ENCODE results near the gene AGFG1. TPM values are rescaled to one million over a fixed set of nuclear protein-coding genes. Genes with fewer than 3 reads are reported as not detected.

AGFG1 gene
- total RNA-seq, 1 donor from 2014 or later, result 49.5 TPM

- H3K4me1 Mint-ChIP-seq (ENCODE audit: low read depth), result peaks cover 16% of the 10 kb centered on the region
Observed at GRCh38 chr2:227461811-227462461, 10.0 kb upstream of the AGFG1 start.

GRCh38 chr2:227462462-227462951 is 9.4 kb upstream of the AGFG1 start:
- TF ChIP-seq CTCF (IDR thresholded peaks at IDR 0.05), result no peak
- Mint-ChIP-seq H3K4me1 (ENCODE audit: low read depth) (peaks cover 18% of the 10 kb centered on the region), H3K36me3 (ENCODE audit: low read depth) (no peaks in the 10 kb centered on the region), H3K27me3 (ENCODE audit: low read depth) (no peaks in the 10 kb centered on the region), H3K27ac (ENCODE audit: unreplicated experiment) (no peak overlapping the region), H3K4me3 (ENCODE audit: unreplicated experiment) (no peak overlapping the region), H3K9me3 (ENCODE audit: low read depth) (no peaks in the 10 kb centered on the region)
- no peak for DNase-seq (ENCODE audit: low spot score)

More at GRCh38 chr2:227461811-227462461, 10.0 kb upstream of the AGFG1 start:
- no peak for DNase-seq (ENCODE audit: low spot score)
- H3K4me3 Mint-ChIP-seq (ENCODE audit: unreplicated experiment), result no peak overlapping the region
- H3K27me3 Mint-ChIP-seq (ENCODE audit: low read depth), result no peaks in the 10 kb centered on the region
- no peak for TF ChIP-seq CTCF (IDR thresholded peaks at IDR 0.05)
- no peaks in the 10 kb centered on the region for H3K9me3 Mint-ChIP-seq (ENCODE audit: low read depth)
- H3K27ac Mint-ChIP-seq (ENCODE audit: unreplicated experiment), result no peak overlapping the region
- no peaks in the 10 kb centered on the region for H3K36me3 Mint-ChIP-seq (ENCODE audit: low read depth)

GRCh38 chr2:227462972-227463931 is 8.7 kb upstream of the AGFG1 start:
- H3K27me3 Mint-ChIP-seq (ENCODE audit: low read depth), result no peaks in the 10 kb centered on the region
- no peak overlapping the region for H3K27ac Mint-ChIP-seq (ENCODE audit: unreplicated experiment)
- no peak overlapping the region for H3K4me3 Mint-ChIP-seq (ENCODE audit: unreplicated experiment)
- TF ChIP-seq CTCF (IDR thresholded peaks at IDR 0.05), result no peak
- H3K36me3 Mint-ChIP-seq (ENCODE audit: low read depth), result no peaks in the 10 kb centered on the region
- H3K9me3 Mint-ChIP-seq (ENCODE audit: low read depth), result no peaks in the 10 kb centered on the region
- DNase-seq (ENCODE audit: low spot score), result no peak
- peaks cover 18% of the 10 kb centered on the region for H3K4me1 Mint-ChIP-seq (ENCODE audit: low read depth)

GRCh38 chr2:227464361-227464760 is 7.6 kb upstream of the AGFG1 start:
- no peak for DNase-seq (ENCODE audit: low spot score)
- Mint-ChIP-seq H3K27me3 (ENCODE audit: low read depth) (no peaks in the 10 kb centered on the region), H3K4me1 (ENCODE audit: low read depth) (peaks cover 18% of the 10 kb centered on the region)

More at GRCh38 chr2:227464361-227464760, 7.6 kb upstream of the AGFG1 start:
- Mint-ChIP-seq H3K9me3 (ENCODE audit: low read depth) (no peaks in the 10 kb centered on the region), H3K36me3 (ENCODE audit: low read depth) (no peaks in the 10 kb centered on the region), H3K4me3 (ENCODE audit: unreplicated experiment) (no peak overlapping the region), H3K27ac (ENCODE audit: unreplicated experiment) (no peak overlapping the region)
- no peak for TF ChIP-seq CTCF (IDR thresholded peaks at IDR 0.05)
